IPS DF 4.7 (cell line): ENCODE measurements around the gene DIS3L2.
"Not testable (repeated sequence)": the region's sequence is repeated elsewhere in the genome, so short reads cannot be mapped to it uniquely, and the experiment has no call there.

Source experiments
- DNase-seq: peaks from one replicate; pipeline ENCODE4 v3.0.0-alpha.2; 2013; ENCODE audit warnings: low spot score; ENCODE audit errors: extremely low read depth

DIS3L2 gene

GRCh38 chr2:232113821-232114220, 152.3 kb downstream of the DIS3L2 start:
- no peak for DNase-seq

- DNase-seq: not testable (repeated sequence)
These were observed 154.3 kb downstream of the DIS3L2 start for GRCh38 chr2:232115728-232116361.

DNA sequence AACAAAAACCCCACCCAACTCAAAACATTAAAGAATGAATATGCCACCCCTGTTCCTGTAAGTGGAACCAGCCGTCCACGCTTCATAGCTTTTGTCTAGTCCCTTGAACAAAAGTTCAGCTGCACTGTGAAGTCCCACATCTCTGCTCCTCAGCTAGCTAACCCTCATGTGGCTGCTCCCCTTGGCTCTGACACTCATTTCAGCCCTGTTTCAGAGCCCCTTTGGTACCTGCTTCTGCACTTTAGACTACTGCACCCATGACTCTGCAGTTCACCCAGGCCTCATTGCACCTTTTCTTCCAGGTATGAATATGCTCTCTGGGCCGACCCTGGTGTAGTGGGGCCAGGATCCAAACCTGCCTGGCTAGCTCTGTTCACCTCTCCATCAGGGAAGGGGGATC, 155.3 kb downstream of the DIS3L2 start:
- DNase-seq: no peak

DNA sequence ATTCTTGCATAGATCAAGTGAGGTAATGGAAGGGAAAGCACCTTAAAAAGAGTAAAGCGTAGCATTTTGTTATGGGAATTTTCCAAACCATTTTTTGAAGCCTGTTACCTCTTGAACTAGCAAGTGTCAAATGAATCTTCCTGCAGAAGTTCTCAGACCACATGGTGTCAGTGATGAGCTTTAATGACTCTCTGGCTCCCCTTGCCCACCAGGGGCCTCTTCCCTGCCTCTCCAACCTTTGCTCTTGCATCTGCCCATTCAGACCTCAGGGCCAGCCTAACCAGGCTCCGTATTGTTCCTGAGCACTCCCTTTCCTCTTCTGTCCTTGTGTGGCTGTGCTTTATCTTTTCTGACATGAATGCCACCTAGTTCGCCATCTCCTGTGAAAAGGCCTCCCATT, 155.9 kb downstream of the DIS3L2 start:
- DNase-seq: no peak

DNA sequence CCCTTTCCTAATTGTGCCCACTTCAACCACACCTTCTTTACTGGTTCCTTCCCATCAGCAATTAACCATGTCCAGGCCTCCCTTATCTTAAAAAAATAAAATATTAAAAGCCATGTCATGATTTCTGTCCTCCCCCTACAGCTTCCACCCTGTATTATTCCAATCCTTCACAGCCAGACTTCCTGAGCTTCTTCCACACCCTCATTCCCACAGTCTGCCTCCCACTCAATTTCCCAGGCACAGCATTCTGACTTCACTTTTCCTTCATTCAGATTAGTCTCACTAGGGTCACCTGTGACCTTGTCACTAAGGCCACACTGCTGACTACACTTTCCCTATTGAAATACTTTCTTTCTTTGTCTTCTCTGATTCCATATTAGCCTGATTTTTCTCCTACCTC, 159.4 kb downstream of the DIS3L2 start:
- no peak for DNase-seq

DNA sequence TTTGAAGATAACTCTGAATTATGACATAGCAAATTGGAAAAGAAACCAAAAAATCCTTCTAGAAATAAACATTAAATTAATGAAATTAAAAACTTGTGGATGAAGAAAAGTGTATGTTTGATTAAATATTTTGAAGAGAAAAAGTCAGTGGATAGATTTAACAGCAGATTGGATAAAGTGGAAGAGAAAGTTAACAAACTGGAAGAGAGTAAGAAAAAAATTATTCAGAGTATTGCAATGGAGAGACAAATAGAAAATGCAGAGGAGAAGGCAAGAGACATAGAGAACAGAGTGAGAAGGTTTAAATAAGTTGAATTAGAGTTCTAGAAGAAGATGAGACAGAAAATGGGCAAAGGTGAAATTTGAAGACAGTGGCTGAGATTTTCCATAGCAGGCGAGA, 162.8 kb downstream of the DIS3L2 start:
- no peak for DNase-seq

DNA sequence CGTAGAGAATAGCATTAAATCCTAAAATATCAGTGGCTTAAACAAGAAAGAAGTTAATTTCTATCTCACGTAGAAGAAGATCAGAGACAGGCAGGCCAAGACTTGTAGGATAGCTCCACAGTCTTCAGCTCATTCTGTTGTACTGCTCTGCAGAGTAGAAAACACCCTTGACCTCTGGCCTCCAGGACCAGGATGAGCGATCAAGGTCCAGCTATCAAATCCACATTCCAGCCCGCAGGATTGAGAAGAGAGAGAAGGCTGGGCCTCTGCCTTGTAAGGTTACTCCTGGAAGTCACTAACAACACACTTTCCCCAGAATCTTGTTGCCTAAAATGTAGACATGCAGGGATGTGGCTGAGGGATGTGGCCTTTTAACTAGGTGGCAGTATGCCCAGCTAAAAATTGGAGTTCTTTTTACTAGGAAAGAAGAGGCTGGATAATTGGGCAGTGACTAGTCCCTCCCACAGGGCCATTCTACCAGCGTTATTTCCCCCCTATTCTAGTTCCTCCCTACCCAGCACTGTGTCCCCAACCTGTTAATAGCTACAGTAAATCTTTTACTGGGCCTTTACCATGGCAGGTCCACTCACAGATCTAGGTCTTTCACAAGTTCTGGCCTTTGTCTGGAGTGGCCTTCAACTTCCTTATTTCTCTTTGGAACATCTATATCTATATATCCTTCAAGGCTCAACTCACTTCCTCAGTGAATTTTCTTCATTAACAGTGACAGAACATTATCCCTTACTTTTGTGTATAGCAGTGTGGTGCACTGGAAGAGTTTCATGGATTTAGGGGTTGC, 165.0 kb downstream of the DIS3L2 start:
- DNase-seq: no peak

- no peak for DNase-seq
These were observed 168.0 kb downstream of the DIS3L2 start for GRCh38 chr2:232129483-232129882.

GRCh38 chr2:232132181-232132580, 170.7 kb downstream of the DIS3L2 start:
- DNase-seq: no peak

DNA sequence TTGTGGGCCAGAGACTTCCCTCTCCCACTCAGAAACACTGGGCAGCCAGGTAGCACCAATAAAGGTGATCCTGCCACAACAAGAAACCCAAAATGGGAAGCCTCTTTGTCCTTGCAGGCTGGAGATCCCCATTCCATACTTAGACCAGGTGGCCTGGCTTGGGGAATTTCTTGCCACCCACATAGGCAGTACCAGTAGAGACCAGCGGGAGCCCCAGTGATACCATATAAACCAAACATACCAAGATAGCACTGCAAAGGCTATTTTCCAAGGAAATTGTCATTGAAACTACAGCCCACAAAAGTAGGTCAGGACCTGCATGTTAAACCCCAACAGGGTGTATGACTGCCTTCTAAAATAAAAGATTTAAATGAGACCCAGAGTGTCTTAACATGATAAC, 171.6 kb downstream of the DIS3L2 start:
- no peak for DNase-seq

- DNase-seq: no peak
These were observed 173.4 kb downstream of the DIS3L2 start for GRCh38 chr2:232134939-232135338.

GRCh38 chr2:232137356-232138147, 176.0 kb downstream of the DIS3L2 start:
- no peak for DNase-seq

DNA sequence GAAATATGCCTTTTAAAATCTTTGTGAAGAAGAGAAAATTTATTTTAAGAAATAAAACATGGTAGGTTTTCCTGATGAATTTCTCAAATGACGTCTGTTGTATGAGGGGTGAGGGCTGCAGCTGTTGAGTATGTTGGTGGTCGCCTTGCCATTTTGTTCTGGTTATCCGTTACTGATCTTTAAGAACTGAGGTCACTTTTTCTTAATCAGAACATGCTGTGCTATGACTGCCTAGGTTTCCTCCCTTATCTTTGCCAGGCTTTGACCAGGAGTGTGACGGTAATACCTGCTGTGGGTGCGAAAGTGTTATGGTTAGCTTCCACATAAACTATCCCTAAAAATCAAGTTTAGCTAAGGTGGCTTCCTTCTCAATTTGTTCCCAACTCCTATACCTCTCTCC, 176.9 kb downstream of the DIS3L2 start:
- no peak for DNase-seq

GRCh38 chr2:232139171-232139594, 177.7 kb downstream of the DIS3L2 start:
- no peak for DNase-seq

DNA sequence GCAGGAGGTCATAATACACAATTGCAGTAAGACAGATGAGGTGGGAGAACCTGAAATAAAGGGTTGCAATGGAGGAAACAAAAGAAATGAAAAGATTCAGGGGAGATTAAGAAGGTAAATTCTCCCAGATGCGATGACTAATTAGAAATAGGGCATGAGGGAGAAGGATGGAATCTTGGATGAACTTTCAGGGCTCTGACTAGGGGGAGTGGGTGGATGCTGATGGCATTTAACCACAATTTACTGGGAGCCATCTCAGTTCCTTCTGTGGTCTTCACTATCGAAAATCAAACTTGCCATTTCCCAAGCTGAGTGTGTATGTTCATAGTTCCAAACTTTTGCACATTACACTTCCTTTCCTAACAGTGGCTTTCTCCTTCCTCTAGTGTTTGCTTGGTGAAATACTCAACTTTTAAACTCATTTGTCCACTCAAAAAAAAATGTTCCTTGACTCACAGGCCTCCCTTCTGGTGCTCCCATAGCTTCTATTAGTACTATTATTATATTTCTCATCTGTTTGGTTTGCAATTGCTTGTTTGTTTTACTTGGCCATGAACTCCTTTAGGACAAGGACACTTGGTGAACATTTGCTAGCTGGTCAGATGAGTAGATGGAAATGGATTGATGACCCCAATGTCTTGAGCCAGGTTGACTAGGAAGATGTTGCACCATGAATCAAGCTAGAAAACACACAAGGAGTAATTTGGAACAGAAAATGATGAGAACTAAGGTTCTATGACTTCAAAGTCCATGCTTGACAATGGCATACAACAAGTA, 178.5 kb downstream of the DIS3L2 start:
- no peak for DNase-seq

DNA sequence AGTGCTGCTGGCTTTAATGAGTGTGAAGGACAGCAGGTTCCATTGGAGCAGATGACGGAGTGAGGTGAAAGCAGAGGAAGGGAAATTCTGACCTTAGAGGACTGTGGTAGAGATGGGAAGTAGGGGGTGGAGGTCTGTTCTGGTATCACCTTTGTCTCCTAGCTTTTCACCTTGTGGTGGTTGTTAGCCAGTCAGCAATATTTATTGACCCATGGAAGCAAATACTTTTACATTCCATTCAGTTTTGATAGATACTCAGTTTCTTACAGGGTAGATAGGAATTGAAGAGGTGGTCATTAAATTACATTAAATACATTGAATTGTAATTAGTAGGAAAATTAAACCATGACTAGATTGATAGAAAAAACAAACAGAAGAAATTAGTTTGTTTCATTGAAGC, 180.1 kb downstream of the DIS3L2 start:
- DNase-seq: no peak

- no peak for DNase-seq
These were observed 180.5 kb downstream of the DIS3L2 start for GRCh38 chr2:232142049-232142448.

DNA sequence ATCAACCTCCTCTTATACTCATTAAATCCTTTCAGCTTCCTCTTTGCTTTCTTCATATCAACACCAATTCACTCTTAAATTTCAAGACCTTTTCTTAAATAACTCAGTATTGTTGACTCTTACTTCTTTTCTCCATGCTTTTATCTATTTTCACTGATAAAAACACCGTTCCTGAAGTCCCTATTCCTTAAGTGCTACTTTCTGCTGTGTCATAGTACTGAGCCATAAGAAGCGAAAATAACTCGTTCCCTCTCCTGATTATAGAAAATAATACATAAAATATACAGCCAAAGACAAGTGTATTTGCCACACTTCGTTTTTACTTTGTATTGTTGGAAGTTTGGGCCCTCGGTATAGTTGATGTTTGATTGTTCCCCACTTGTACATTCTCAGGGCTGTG, 181.0 kb downstream of the DIS3L2 start:
- DNase-seq: no peak

- no peak for DNase-seq
These were observed 184.8 kb downstream of the DIS3L2 start for GRCh38 chr2:232146294-232146693.

GRCh38 chr2:232147440-232148077, 186.0 kb downstream of the DIS3L2 start:
- DNase-seq: no peak

- no peak for DNase-seq
These were observed 200.7 kb downstream of the DIS3L2 start for GRCh38 chr2:232162187-232162586.
